Activated CD4-positive, alpha-beta T cell treated with anti-CD3 and anti-CD28 coated beads, Interleukin-2, amount 50 U/mL, for 48 hours (primary cell): ENCODE measurements around the gene LRRC8B.
A peak's percentile ranks its signal among the peaks of the same experiment; 100 is the strongest.
"Not testable (repeated sequence)": the region's sequence is repeated elsewhere in the genome, so short reads cannot be mapped to it uniquely, and the experiment has no call there.

Experiments
- DNase-seq, 2 experiments: peaks; one replicate each; pipeline ENCODE4 v3.0.0-alpha.2; 2020

LRRC8B gene

DNA sequence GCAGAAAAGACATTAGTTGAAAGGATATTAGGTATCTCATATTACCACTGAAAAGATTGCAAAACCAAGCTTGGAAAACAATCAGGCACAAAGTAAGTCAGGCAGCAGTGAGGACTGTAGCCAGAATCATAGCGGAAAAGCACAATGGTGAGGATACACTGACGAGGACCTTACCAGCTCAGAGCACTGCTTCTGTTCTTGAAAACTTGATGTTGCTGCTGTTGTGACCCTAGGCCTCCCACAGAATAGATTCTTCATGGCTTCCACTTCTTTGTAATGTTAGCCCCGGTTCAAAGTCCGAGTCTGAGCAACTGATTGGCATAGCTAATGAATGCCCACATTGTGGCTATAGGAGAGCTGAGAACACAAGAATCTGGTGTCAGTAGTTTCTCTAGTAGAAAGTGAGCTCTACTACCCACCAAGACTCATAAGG, 63.1 kb downstream of the LRRC8B start:
- no peak for DNase-seq

DNA sequence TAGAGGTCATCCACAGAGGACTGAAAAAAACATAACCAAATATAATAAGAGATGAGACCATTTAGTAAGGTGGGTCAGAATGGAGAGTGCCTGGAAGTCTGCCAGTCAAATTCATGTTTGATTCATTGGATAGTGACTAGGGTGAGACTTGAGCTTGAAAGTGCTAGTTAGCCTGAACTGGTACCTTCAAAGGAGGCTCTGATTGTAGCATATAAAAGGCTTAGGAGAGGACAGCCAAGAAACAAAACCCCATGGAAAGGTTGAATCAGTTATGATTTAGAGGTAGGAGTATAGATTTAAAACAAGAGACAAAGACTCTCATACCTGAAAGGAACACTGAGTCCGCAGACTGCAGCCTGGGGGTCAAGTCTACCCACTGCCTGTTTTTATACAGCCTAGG, 63.9 kb downstream of the LRRC8B start:
- no peak for DNase-seq

DNA sequence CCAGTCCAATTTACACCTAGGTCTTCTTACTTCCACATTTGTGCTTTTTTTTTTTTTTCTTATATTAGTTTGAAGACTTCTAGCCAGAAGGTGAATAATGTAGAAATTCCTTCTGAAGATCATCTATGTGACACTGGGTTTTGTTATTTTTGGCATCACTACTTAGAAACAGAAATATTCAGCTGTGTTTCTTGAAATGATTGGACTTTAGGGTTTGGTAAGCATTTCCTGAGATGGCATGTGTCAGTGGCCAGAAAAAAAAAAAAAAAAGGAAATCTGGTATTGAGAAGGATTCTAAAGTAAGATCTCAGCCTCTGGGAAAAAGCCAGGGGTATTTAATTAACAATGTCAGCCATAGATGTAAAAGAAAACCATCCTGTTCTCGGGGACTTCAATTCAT, 64.9 kb downstream of the LRRC8B start:
- no peak for DNase-seq

DNA sequence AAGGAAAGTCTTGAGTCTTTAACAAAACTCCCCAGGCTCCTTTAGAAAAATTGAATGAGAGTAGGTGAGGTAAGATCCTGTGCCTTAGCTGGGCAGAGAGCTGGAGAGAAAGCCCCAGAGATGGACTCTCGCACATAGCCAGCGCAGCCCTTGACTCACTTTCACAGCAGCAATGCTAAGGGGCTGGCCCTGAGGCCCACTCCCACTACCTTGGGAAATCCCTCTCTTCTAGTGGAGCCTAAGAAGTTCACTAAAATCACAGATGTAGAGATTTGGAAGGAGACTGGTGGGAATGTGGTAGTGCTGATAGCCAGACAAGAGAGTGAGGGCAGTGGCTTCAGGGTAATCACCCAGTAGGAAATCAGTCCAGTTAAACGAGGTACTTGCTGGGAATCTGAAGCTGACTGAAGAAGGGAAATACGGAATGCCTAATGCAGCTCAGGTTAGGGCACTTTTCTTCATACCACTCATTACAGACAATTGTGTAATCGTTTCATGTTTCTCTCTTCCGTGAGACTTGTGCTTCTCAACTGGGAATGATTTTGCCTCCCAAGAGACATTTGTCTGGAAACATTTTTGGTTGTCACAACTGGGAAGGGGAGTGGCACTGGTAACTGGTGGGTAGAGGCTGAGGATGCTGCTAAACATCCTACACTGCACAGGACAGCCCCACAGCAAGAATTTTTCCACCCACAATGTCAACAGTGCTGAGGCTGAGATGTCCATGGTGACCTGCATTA, 65.9 kb downstream of the LRRC8B start:
- no peak for DNase-seq

DNA sequence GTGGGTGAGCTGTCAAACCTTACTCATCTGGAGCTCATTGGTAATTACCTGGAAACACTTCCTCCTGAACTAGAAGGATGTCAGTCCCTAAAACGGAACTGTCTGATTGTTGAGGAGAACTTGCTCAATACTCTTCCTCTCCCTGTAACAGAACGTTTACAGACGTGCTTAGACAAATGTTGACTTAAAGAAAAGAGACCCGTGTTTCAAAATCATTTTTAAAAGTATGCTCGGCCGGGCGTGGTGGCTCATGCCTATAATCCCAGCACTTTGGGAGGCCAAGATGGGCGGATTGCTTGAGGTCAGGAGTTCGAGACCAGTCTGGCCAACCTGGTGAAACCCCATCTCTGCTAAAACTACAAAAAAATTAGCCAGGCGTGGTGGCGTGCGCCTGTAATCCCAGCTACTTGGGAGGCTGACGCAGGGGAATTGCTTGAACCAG, 68.3 kb downstream of the LRRC8B start:
- DNase-seq: not testable (repeated sequence)

DNA sequence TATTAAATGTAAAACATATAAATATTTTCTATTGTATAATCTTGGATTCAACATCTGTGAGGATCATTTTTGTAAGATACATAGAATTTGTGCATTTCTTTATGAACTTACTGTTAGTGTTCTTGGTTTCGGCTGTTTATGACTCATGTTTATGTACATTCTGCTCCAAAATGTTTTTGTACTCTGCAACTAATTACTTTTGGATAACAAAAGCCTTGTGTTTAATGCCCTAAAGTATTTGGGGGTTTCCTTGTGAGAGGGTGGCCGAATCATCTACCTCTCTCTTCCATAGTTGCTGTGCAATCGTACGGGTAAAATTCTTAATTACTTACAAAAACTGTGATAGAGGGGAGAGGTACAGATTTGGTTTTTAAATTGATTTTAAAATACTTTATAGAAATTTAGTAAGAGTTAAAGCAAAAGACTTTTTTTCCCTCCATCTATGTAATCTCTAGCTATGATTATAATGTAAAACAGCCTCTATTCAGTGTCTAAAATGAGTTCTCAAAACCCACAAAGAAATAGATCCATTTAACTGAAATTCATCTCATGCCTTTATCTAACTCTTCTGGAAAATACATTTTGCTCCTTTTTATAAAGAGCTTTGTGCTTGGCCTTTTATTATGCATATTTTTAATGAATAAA, 69.6 kb downstream of the LRRC8B start:
- DNase-seq: no peak

DNA sequence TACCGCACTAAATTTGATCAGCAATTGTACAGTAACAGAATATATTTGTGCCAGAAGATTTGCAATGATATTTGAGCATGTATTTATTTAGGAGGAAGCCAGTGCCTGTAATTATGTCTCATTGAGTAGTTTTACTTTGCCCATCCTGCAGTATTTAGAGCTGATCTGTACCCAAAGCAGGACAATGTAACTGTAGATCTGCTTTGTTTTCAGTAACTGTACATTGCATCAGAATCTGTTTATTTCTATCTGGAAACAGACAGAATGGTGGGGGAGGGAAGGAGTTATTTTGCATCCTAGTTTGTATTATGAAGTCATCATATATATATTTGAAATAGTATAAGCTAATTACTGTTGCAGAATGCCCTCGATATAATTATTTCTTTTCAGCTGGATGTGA, 72.1 kb downstream of the LRRC8B start:
- no peak for DNase-seq

DNA sequence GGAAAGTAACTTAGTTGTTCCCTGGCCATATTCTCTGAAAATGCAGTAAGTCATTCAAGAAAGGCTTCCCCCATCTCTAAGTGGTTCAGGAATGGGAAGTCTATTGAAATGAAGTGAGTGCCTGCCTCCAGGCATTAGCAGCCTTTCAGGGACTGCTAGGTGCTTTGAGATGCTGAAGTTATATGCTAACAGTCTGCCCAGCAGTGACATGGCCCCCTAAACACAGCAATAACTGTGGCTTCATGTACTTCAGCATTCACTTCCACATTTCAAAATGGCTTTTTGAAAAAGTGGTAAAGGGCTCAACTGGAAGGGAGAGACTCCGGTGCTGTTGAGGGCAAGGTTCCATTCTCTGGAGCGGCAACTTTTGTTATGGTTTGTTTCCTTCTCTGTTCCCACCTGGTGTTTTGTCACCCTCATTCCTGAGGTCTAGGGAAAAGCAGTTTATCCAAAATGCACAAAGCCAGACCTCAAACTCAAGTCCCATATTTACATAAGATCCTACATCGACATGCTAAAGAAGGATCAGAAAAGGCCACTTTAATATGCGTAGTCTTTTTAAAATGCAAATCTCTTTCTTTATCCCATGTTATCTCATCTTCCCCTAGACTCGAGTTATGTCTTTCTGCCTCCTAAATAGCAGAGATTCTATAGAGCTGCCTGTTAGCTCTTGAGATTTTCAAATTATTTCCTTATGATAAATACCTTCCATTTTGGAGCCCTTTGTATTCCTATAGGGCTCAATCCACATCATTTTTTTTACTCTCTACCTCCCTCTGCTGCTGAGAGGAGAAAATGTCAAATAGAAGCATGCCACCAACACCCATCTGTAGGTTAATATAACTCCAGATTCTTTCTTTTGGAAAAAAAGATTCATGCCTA, 74.1 kb downstream of the LRRC8B start:
- DNase-seq: no peak

DNA sequence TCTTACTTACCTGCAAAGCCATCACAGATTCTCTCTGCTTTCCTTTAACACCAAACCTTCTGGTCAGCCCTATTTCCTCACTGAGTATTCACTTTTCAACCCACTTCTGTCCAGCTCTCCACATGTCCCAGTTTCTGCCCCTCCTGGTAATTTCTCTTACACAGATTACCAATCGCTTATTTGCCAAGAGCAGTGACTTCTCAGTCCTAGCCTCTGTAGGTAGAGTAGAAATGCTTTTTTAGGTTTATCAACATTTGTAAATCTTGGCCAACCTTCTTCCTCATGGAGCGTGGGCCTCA, 74.7 kb downstream of the LRRC8B start:
- no peak for DNase-seq

DNA sequence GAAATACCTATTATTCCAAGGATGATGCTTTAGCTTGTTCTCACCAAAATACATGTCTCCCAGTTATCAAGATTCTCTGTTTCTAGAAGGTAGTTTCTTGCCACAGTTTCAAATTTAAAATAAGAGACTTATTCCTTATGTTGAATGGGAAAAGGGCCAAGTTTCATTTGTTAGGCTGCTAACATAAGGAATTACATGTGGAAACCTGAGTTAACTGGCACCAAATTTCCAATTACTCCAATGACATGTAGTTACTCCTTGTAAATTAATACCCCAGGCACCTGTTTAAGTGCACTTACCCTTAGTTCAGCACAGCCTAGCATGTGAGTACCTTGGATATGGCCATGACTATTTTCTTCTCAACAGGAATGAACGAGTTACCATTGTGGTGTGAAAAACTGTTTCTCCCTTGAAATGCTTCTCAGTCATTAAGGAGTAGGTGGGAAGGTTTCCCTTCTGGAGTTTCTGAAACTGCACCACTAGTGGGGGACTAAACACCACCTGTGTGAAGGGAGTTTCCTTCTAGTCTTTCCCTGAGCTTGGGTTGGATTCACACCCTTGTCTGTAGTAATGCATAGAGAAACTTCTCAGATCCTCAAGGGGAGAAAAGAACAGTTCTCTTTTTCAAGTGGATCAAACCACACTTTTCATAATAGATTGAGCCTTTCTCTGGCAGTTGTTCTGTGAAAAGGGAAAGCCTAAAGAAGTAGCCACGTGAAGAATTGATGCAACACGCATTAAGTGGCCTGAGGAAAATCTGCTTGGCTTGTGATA, 76.0 kb downstream of the LRRC8B start:
- DNase-seq: no peak

DNA sequence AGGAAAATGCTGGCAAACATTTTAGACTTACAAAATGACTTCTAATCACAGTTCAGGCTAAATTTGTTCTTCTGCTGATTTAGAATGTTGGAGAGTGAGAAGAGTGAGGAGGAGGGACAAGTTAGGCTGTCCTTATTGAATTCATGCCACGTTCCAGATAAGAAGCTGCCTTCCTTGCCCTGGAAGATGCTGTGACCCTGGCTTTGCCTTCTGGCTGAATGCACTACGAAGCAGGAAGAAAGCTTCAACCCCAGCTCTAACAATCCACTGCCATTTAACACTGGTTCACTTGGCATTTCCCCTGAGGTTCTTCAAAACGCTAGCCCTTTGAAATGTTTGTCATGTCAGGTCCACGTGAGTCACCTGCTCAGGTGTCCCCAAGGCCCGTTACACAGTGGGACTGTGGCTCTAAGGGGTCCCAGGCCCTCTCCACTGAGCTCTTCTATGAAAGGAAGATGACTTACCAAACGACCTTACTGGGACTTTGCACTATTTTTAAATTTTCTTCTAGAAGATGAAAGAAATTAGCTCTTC, 78.3 kb downstream of the LRRC8B start:
- DNase-seq: peak in 1 of 2 experiments; percentile 48

DNA sequence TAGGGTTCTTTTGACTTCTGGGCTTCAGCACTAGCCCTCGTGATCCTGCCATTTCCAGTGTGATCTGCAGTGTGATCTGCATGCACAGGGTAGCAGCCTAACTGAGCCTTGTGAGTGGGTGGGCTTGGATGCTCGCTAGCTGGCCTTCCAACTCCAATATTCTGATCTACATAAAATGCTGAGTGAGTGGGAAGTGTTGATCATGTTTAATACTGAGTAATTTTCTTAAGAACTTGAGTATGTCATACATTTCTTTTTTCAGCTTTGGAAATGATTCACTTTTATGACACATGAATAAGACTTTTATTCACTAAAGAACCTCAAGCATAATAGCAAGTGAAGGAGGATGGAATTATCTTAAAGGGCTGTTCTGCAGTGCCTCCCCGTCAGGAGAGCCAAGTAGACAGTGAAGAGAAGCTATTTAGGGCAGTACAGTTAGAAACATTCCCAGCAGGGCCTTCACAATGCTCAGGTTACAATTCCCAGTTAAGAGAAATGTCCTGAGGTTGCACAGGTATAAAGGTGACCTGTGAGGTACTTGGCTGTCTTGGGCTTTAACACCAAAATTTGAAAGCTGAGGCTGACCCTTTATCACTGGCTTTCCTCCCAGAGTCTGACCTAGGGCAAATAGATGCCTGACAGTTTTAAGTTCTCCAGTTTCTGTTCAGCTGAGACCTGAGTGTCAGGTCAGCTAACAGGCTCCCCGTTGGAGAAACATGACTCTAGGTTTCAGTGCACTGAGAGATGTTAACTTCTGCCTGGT, 79.2 kb downstream of the LRRC8B start:
- DNase-seq: peak; percentile 58 to 67

DNA sequence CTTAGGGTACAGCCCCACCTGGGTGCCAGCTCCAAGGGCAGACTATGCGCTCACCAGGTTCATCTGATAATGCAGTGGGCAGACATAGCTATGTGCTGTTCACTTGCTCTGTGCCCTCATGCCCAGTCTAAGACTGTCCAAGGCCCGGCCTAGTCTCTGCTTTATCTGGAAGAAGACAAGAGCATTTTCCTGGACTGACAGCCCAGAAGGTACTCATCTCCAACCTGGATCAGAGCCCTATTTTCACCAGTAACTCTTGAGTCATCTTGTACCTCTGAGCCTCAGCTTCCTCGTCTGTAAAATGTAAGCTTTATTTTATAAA, 79.7 kb downstream of the LRRC8B start:
- peak in 1 of 2 experiments; percentile 48 for DNase-seq

DNA sequence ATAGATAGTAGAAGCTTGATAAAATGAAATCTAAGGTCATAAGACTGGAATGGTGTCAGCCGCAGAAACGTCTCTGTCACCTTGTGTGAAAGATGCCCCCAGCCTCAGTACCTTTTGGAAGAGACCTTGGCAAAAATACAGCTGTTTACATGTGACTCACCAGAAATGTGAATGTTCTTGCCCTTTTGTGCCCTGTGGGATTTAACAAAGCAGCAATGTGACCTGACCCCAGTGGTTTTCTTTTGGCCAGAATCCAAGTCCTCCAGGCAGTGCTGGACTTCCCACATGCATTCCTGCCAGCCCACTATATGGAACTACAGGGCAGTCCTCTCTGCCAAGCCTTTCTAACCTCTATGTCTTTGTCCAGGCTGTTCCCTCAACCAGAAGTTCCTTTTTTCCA, 81.1 kb downstream of the LRRC8B start:
- DNase-seq: no peak

DNA sequence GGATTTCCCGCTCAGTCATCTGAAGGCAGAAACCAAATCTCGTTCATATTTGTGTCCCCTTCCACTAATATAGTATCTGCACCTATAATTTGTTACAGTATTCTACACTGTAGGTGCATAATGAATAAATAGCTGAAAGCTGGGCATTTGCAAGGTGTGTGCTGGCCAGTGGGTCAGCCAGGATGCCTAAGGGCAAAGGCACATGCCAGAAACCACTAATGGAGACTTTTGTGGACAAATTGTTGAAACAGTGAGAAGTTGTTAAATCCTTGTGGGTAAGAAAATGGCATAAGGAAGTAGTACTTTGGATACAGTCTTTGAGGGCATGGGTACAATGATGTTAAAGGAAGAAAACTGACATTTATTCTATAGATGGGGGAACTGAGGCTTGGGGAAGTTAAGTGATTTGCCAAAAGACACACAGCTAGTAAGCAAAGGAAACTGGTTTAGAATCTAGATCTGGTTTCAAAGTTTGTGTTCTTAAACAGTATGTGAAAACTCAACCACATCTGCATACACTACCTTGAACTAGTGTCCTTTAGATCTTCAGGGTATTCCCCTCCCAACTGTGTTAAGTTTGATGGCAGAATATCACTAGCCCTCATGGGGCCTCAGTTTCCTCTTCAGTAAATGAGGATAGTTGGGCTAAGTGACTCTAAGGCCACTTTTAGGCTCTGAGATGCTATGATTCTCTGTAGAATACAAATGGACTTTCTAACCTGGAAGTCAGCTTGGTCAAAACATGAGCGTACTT, 81.8 kb downstream of the LRRC8B start:
- no peak for DNase-seq

DNA sequence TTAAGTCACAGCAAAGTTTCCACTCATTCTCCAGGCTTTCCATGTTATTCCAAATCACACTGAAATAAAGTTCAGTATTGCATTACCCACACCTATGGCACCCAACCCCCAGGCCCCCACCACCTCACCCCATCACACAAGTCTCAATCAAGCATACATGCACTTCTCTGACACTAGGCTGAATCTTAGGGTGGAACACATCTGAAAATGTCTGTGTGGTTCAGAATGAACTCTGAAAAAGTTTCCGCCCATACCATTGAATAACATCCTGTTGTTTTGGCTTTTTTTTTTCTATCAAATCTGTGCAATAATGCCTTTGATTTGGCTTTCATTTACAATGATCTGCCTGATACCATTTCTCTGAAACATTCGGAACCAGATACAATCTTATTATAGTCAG, 82.5 kb downstream of the LRRC8B start:
- no peak for DNase-seq

DNA sequence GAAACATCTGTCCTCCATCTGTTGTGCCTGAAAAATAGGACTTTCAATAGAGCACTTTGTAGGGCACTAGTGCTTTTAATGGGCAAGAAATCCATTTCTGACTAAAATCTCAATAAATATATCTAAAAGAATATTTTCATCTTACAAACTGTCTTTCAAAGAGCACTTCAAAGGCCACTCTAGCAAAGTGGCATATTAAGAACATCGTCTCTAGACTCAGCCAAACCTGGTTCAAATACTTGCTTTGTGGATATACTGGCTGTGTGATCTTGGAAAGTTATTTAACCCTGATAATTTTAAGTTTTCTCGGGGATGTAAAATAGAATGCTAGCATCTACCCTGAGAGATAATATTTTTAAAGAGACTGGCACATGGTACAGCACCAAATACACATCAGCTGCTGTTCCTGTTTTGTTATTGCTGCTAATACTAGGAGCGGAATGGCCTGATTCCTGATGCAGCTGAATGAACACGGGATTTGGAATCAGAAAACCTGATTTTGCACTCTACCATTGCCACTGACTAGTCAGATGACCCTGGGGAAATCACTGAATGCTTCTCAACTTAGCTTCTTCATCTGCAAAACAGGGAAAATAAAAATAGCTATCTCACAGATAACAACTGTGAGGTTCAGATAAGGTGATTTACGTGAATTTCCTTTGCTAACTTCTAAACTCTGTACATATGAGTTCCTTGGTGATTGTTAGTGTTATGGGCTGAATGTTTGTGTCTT, 83.1 kb downstream of the LRRC8B start:
- no peak for DNase-seq

DNA sequence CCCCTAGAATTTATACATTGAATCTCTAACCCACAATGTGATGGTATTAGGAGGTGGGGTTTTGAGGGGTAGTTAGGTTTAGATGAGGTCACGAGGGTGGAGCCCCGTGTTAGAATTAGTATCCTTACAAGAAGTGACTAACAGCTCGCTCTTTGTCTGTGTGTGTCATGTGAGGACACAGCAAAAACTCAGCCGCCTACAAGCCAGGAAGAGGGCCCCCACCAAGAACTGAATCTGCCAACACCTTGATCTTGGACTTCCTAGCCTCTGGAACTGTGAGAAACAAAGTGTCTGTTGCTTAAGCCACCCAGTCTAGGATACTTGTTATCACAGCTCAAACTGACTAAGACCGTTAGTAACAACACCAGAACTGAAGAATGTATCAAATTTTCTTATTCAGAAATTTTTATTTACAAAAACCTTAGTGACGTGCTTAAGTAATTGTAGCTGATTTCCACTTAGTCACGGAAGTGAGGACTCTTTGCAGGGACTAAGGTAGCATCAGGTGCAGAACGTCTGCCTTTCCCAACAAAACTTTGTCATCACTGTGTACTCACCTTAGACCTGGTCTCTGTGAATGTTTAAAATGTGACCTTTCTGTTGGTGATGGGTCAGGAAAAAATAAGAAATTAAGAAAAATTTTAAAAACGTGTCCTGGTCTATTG, 83.8 kb downstream of the LRRC8B start:
- DNase-seq: peak; percentile 69 to 75

DNA sequence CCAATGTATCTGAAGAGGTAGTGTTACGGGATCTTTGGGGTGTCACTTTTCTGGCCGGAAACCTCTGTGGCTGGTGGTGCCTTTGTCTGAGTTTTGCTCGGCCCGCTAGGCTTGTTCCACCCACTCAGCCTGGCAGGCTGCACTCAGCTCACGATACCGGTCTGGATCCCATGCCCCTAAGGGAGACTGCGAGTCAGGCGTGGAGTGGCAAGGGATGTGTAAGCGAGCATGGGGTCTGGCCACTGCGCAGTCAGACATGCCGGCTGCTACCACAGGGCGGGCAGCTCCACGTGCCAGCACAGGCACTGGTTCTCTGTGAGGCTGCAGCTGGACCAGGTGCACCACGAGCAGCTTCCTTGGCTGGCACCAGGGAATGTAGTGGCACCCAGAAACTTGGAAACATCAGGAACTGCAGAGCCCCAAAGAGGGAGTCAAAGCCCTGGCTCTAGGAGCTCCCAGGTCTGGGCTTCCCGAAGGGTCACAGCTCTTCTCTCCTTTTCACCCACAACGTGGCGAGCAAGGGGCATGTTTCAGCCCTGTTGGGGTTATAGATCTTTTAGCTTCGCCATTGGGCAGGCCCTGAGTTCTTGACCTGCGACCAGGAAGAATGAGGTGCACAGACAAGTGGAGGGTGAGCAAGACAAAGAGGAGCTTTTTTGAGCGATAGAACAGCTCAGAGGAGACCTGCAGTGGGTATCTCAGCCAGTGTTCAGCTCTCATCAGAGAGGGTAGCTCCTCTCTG, 84.5 kb downstream of the LRRC8B start:
- peak; percentile 68 to 74 for DNase-seq
